K562 (cell line): ENCODE measurements around the gene SYCP3. TPM values are rescaled to one million over a fixed set of nuclear protein-coding genes. Genes with fewer than 3 reads are reported as not detected.

Experiments
- CBFA2T2 ChIP-seq: fragments of 450-650 bp; conservative IDR thresholded peaks from 2 replicates; pipeline ENCODE4 v1.6.1; 2017; ENCODE audit warnings: mild to moderate bottlenecking
- CREM ChIP-seq: IDR thresholded peaks from 2 replicates; pipeline ENCODE4 v1.6.1; 2014; ENCODE audit warnings: antibody characterized with exemption, low read depth
- ESRRA ChIP-seq: fragments of 450-650 bp; IDR thresholded peaks from 2 replicates; pipeline ENCODE4 v1.6.1; 2014; ENCODE audit warnings: low read depth, mild to moderate bottlenecking, moderate library complexity, borderline replicate concordance
- FOXM1 ChIP-seq, 2 experiments: fragments of 450-650 bp in 1 of 2; sonication (generic) in 1 of 2; formaldehyde crosslinking in 1 of 2; IDR thresholded peaks; 2 replicates each; pipeline versions ENCODE4 v1.6.1 to v1.9.0; 2017 to 2022; ENCODE audit warnings: low read depth in 2 of 2, mild to moderate bottlenecking in 2 of 2, missing genetic modification reagents in 1 of 2, moderate library complexity in 1 of 2
- GTF2B ChIP-seq: IDR thresholded peaks from 2 replicates; pipeline ENCODE4 v1.6.1; 2011; ENCODE audit not compliant: insufficient read length; ENCODE audit errors: extremely low read depth
- GTF2F1 ChIP-seq: IDR thresholded peaks from 2 replicates; pipeline ENCODE4 v1.6.1; 2011; ENCODE audit warnings: low read depth, low read length, improper control_type of control experiment
- HNRNPLL ChIP-seq: fragments of 200-400 bp; formaldehyde crosslinking; IDR thresholded peaks from 2 replicates; pipeline ENCODE4 v1.6.1; 2017; ENCODE audit warnings: low read length, low read depth, mild to moderate bottlenecking; ENCODE audit not compliant: poor library complexity, severe bottlenecking
- JUND ChIP-seq, 2 experiments: IDR thresholded peaks; 2 replicates in 1 of 2; 3 replicates in 1 of 2; pipeline ENCODE4 v1.6.1; 2011; ENCODE audit warnings: borderline replicate concordance in 2 of 2, low read depth in 2 of 2, low read length in 2 of 2, improper control_type of control experiment in 1 of 2, missing biosample characterization in 1 of 2, missing genetic modification characterization in 1 of 2, missing genetic modification reagents in 1 of 2
- KAT7 ChIP-seq: sonication (generic); formaldehyde crosslinking; IDR thresholded peaks from 2 replicates; pipeline ENCODE4 v1.8.0; 2022; ENCODE audit warnings: missing genetic modification reagents, mild to moderate bottlenecking, borderline replicate concordance
- MCM3 ChIP-seq: fragments of 450-650 bp; IDR thresholded peaks from 2 replicates; pipeline ENCODE4 v1.6.1; 2016
- MEF2D ChIP-seq: conservative IDR thresholded peaks from 2 replicates; pipeline ENCODE4 v1.6.1; 2016; ENCODE audit warnings: low read depth, missing genetic modification characterization, missing compliant biosample characterization
- NCOA1 ChIP-seq: fragments of 450-650 bp; IDR thresholded peaks from 2 replicates; pipeline ENCODE4 v1.6.1; 2016; ENCODE audit warnings: low read depth
- NONO ChIP-seq, 2 experiments: fragments of 200-400 bp in 1 of 2; fragments of 450-650 bp in 1 of 2; formaldehyde crosslinking in 1 of 2; IDR thresholded peaks; 2 replicates each; pipeline ENCODE4 v1.6.1; 2017; ENCODE audit warnings: low read depth in 2 of 2, mild to moderate bottlenecking in 2 of 2, moderate library complexity in 2 of 2, low read length in 1 of 2
- SNRNP70 ChIP-seq: fragments of 200-400 bp; formaldehyde crosslinking; optimal IDR thresholded peaks from 2 replicates; pipeline ENCODE3; 2017; ENCODE audit warnings: low read depth, low read length
- SRSF9 ChIP-seq: fragments of 200-400 bp; formaldehyde crosslinking; IDR thresholded peaks from 2 replicates; pipeline ENCODE4 v1.6.1; 2017; ENCODE audit warnings: low read depth, low read length, borderline replicate concordance
- TEAD2 ChIP-seq: fragments of 450-650 bp; IDR thresholded peaks from 2 replicates; pipeline ENCODE4 v1.6.1; 2016; ENCODE audit warnings: missing genetic modification characterization, control low read depth, missing compliant biosample characterization
- ZBTB8A ChIP-seq: fragments of 450-650 bp; IDR thresholded peaks from 2 replicates; pipeline ENCODE4 v1.6.1; 2018; ENCODE audit warnings: mild to moderate bottlenecking, moderate library complexity; ENCODE audit not compliant: partially characterized antibody
- ZC3H11A ChIP-seq: IDR thresholded peaks from 2 replicates; pipeline ENCODE4 v1.6.1; 2012; ENCODE audit warnings: low read depth, low read length, improper control_type of control experiment
- polyA plus RNA-seq, 8 experiments: library from polyadenylated mRNA; depleted of rRNA in 4 of 8; stranded (reverse) in 5 of 8; unstranded in 3 of 8; fragments of >200 nt; fragmentation: Nextera tagmentation in 2 of 8; fragmentation: Illumina TruSeq in 1 of 8; extraction: Ambion mirVana in 2 of 8; extraction: Trizol in 1 of 8; gene quantifications; 2 replicates each; pipeline versions ENCODE4 v1.2.1 to v1.2.3, GENCODE V29; 2011 to 2014; ENCODE audit warnings: inconsistent platforms in 1 of 8, missing spikeins in 1 of 8
- total RNA-seq, 7 experiments: library from RNA; depleted of rRNA in 6 of 7; stranded (reverse); fragments of >200 nt in 6 of 7; fragmentation: Illumina TruSeq in 2 of 7; extraction: Trizol in 2 of 7; gene quantifications; 2 replicates each; pipeline versions ENCODE4 v1.2.1 to v1.2.3, GENCODE V29; 2011 to 2021; ENCODE audit warnings: low replicate concordance in 1 of 7
- TF ChIP-seq, protein P1 (sequence below): fragments of 150-350 bp; IDR thresholded peaks from 2 replicates; pipeline ENCODE4 v1.6.1; 2014; ENCODE audit warnings: low read depth, mild to moderate bottlenecking, low read length, borderline replicate concordance
- TF ChIP-seq, protein P2 (sequence below): fragments of 250-450 bp; sonication (Bioruptor Pico); IDR thresholded peaks from 2 replicates; pipeline ENCODE4 v1.9.0; 2021; ENCODE audit warnings: mild to moderate bottlenecking
- TF ChIP-seq, protein P3 (sequence below): fragments of 250-450 bp; sonication (Bioruptor Pico); IDR thresholded peaks from 2 replicates; pipeline ENCODE4 v1.8.0; 2021; ENCODE audit warnings: mild to moderate bottlenecking, moderate library complexity

The SYCP3 gene
- total and polyA plus RNA-seq, 9 of the 15 experiments (the other 6 are each of a cell fraction or from before 2014, with no cell fraction given), result 0.11 to 0.25 (median 0.22) TPM; not detected in 4

DNA sequence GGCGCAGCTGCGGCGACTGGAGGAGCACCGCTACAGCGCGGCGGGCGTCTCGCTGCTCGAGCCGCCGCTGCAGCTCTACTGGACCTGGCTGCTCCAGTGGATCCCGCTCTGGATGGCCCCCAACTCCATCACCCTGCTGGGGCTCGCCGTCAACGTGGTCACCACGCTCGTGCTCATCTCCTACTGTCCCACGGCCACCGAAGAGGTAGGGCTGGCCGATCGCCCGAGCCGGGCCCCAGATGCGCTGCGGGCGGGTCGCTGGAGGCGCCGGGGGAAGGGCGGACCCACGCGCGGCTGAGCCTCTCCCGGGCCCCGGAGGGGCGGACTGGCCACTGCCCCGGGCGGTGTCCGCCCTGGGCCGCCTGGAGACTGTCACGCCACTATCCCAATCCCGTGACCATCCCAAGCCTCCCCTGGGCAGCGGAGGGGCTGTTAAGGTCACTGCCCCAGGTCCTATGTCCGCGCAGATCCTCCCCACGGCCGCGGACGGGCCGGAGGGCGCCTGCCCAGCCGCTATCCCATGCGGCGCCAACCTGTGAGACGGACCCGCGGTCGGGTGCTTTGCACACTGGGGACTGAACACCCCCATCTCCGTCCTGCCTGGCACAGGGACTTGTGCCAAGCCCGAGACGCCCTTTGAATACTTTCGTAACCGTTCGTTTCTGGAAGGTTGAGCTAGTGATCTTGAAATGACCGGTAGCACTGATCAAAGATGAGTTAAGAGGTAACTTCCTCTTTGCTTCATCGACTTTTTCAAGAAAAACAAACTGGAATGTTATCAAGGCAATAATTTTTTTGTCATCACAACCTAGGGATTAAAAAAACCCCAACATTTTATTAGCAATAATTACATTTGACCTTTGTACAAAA is 41.1 kb downstream of the SYCP3 start (continued):
- TF ChIP-seq GTF2B, result no peak
- TF ChIP-seq CBFA2T2, result no peak
- no peak for TF ChIP-seq NONO (IDR thresholded peaks at IDR 0.05; ENCODE audit: low read depth in 2 of 2, low read length in 1 of 2)
- no peak for TF ChIP-seq SNRNP70
- TF ChIP-seq HNRNPLL, result no peak
- TF ChIP-seq, protein P1, sequence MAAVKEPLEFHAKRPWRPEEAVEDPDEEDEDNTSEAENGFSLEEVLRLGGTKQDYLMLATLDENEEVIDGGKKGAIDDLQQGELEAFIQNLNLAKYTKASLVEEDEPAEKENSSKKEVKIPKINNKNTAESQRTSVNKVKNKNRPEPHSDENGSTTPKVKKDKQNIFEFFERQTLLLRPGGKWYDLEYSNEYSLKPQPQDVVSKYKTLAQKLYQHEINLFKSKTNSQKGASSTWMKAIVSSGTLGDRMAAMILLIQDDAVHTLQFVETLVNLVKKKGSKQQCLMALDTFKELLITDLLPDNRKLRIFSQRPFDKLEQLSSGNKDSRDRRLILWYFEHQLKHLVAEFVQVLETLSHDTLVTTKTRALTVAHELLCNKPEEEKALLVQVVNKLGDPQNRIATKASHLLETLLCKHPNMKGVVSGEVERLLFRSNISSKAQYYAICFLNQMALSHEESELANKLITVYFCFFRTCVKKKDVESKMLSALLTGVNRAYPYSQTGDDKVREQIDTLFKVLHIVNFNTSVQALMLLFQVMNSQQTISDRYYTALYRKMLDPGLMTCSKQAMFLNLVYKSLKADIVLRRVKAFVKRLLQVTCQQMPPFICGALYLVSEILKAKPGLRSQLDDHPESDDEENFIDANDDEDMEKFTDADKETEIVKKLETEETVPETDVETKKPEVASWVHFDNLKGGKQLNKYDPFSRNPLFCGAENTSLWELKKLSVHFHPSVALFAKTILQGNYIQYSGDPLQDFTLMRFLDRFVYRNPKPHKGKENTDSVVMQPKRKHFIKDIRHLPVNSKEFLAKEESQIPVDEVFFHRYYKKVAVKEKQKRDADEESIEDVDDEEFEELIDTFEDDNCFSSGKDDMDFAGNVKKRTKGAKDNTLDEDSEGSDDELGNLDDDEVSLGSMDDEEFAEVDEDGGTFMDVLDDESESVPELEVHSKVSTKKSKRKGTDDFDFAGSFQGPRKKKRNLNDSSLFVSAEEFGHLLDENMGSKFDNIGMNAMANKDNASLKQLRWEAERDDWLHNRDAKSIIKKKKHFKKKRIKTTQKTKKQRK, result no peak
- no peak for TF ChIP-seq TEAD2 (tag)
- no peak for TF ChIP-seq MCM3
- no peak for TF ChIP-seq SRSF9
- no peak for TF ChIP-seq ZBTB8A
- TF ChIP-seq ESRRA, result peak; percentile 71
- TF ChIP-seq MEF2D, result no peak
- TF ChIP-seq, protein P2, sequence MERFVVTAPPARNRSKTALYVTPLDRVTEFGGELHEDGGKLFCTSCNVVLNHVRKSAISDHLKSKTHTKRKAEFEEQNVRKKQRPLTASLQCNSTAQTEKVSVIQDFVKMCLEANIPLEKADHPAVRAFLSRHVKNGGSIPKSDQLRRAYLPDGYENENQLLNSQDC (CRISPR knock-in tag), result no peak
- TF ChIP-seq KAT7 (CRISPR knock-in tag), result no peak
- no peak for TF ChIP-seq ZC3H11A
- TF ChIP-seq, protein P3, sequence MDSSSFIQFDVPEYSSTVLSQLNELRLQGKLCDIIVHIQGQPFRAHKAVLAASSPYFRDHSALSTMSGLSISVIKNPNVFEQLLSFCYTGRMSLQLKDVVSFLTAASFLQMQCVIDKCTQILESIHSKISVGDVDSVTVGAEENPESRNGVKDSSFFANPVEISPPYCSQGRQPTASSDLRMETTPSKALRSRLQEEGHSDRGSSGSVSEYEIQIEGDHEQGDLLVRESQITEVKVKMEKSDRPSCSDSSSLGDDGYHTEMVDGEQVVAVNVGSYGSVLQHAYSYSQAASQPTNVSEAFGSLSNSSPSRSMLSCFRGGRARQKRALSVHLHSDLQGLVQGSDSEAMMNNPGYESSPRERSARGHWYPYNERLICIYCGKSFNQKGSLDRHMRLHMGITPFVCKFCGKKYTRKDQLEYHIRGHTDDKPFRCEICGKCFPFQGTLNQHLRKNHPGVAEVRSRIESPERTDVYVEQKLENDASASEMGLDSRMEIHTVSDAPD (CRISPR knock-in tag), result no peak
- no peak for TF ChIP-seq JUND (IDR thresholded peaks at IDR 0.05; ENCODE audit: borderline replicate concordance, low read depth, low read length)
- 0 out of 3 replicates have a peak, but pooled peaks have one; percentile 20 for TF ChIP-seq JUND (tag; IDR thresholded peaks at IDR 0.05; ENCODE audit: borderline replicate concordance, low read depth, low read length)
- TF ChIP-seq GTF2F1, result no peak
- peak; percentile 22; the same call in 1 of the 2 replicates for TF ChIP-seq CREM
- TF ChIP-seq NCOA1, result no peak
- TF ChIP-seq FOXM1 (IDR thresholded peaks at IDR 0.05; ENCODE audit: low read depth), result no peak; the same call in 1 of the 2 replicates
- 0 out of 2 replicates have a peak, but pooled peaks have one; percentile 58 for TF ChIP-seq FOXM1 (CRISPR knock-in tag; IDR thresholded peaks at IDR 0.05; ENCODE audit: low read depth)
